ENCODE results near the gene RAB3GAP2. TPM values are rescaled to one million over a fixed set of nuclear protein-coding genes. Genes with fewer than 3 reads are reported as not detected.

The RAB3GAP2 gene
- total and polyA plus RNA-seq, 10 of the 15 experiments (the other 5 are each of a cell fraction or from before 2014, with no cell fraction given) = 11.9 to 51.1 (median 24.4) TPM

DNA sequence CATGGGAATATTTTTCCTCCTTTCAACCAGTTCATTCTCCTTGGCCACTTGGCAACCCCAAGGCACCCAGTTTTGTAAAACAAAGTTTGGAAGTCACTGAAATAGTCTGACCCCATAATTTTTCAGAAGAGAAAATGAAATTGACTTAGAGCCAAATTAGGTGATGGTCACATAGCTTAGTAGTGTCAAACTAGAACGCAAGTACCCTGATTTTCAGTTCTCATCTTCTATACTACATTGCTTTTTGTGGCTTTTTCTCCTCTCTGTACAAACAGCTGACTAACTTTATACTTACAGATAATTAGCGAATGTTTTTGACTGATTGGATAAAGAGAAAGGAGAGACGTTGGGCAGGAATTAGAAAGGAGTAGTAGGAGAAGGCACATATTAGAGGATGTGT lies 145.2 kb downstream of the RAB3GAP2 start (continued):
- TF ChIP-seq PAX5 (IDR thresholded peaks at IDR 0.05; ENCODE audit: borderline replicate concordance, low read depth, low read length) (no peak), IRF4 (IDR thresholded peaks at IDR 0.05; ENCODE audit: low read depth, low read length) (no peak)

DNA sequence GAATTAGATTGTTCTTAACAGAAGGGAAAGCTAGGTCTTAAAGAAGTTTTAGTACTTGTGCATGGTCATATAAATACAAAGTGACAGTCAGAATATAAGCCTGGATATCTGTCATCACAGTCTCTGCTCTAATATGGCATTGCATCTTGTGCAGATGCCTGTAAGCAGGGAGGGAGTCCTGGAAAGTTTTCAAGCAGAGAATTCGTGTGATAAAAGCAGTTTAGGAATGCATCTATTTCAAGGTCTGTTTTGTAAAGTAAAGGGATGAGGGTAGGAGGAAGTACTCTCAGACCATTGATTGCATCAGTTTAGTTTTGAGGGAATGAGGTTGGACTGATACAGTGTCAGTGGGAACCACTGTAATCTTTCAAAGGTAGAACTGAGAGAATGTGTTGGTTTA lies 147.7 kb downstream of the RAB3GAP2 start:
- Histone ChIP-seq H3K9me3 (replicated peaks; ENCODE audit: control insufficient read depth, insufficient read depth, low read length) (0 out of 3 replicates have a peak, but pooled peaks cover 2% of the 10 kb centered on the region), H3K36me3 (ENCODE audit: control insufficient read depth in 2 of 2, insufficient read depth in 2 of 2, low read length in 1 of 2) (peaks cover 1 to 7% of the 10 kb centered on the region in 2 experiments; a peak in 1 of 4 replicates), H3K27ac (ENCODE audit: control insufficient read depth, insufficient read depth) (no peak overlapping the region), H3K79me2 (ENCODE audit: control insufficient read depth, insufficient read depth, low read length) (no peaks in the 10 kb centered on the region), H3K9ac (ENCODE audit: control insufficient read depth, insufficient read depth, low read length) (no peak overlapping the region), H2AFZ (ENCODE audit: control insufficient read depth, low read depth, low read length) (no peak overlapping the region), H3K4me1 (ENCODE audit: control insufficient read depth, insufficient read depth, low read length) (no peaks in the 10 kb centered on the region), H3K4me2 (ENCODE audit: control insufficient read depth, insufficient read depth) (no peak overlapping the region), H4K20me1 (ENCODE audit: control insufficient read depth, insufficient read depth) (no peaks in the 10 kb centered on the region), H3K4me3 (no peak overlapping the region), H3K27me3 (replicated peaks in 1 of 2; ENCODE audit: control insufficient read depth in 2 of 2, insufficient read depth in 2 of 2, low read length in 1 of 2) (no peaks in the 10 kb centered on the region)
- intact Hi-C loops (cut with micrococcal nuclease; ENCODE audit: unreplicated experiment) (loop anchor here (5.0 kb wide), 1 partner anchor 132 kb away; no protein-coding TSS in a partner anchor), in situ Hi-C loops (cut with MboI) (no loop called here)
- ATAC-seq (no peak), FAIRE-seq (no peak), DNase-seq (ENCODE audit: low read depth, low spot score) (no peak)
- RAD21 ChIA-PET (ENCODE audit: unreplicated experiment) = no interaction called here
- BruUV-seq (replicated peaks) = no TSS peak
- POLR2A ChIA-PET = no interaction called here
- CTCF ChIA-PET = interaction anchor here (0.9 to 7.3 kb wide), 8 partner anchors 12 to 136 kb away, joined by 3 to 54 read pairs (median 4); no protein-coding TSS in a partner anchor
- SMC1A ChIA-PET (ENCODE audit: uncharacterized antibody, unreplicated experiment) = interaction anchor here (0.5 to 1.9 kb wide), 5 partner anchors 13 to 135 kb away, joined by 3 to 9 read pairs (median 4); no protein-coding TSS in a partner anchor
- 0% methylated on average over 1 of the region's 1 CpG for WGBS (ENCODE audit: insufficient coverage, insufficient replicate concordance, low lambda C conversion rate, missing lambda C conversion rate)
- no peak for TF ChIP-seq ZSCAN29 (IDR thresholded peaks at IDR 0.05)
- TF ChIP-seq, protein P1, sequence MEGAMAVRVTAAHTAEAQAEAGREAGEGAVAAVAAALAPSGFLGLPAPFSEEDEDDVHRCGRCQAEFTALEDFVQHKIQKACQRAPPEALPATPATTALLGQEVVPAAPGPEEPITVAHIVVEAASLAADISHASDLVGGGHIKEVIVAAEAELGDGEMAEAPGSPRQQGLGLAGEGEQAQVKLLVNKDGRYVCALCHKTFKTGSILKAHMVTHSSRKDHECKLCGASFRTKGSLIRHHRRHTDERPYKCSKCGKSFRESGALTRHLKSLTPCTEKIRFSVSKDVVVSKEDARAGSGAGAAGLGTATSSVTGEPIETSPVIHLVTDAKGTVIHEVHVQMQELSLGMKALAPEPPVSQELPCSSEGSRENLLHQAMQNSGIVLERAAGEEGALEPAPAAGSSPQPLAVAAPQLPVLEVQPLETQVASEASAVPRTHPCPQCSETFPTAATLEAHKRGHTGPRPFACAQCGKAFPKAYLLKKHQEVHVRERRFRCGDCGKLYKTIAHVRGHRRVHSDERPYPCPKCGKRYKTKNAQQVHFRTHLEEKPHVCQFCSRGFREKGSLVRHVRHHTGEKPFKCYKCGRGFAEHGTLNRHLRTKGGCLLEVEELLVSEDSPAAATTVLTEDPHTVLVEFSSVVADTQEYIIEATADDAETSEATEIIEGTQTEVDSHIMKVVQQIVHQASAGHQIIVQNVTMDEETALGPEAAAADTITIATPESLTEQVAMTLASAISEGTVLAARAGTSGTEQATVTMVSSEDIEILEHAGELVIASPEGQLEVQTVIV (IDR thresholded peaks at IDR 0.05; ENCODE audit: borderline replicate concordance, partially characterized antibody) = no peak
- no peak for TF ChIP-seq NR2C1 (IDR thresholded peaks at IDR 0.05)
- TF ChIP-seq SP1 (IDR thresholded peaks at IDR 0.05; ENCODE audit: low read depth, low read length) = no peak
- no peak for TF ChIP-seq POLR2AphosphoS2 (IDR thresholded peaks at IDR 0.05; ENCODE audit: low read depth, low read length)
- TF ChIP-seq ZNF217 (IDR thresholded peaks at IDR 0.05) = no peak
- no peak for TF ChIP-seq MTA2 (IDR thresholded peaks at IDR 0.05; ENCODE audit: low read depth)
- TF ChIP-seq, protein P2, sequence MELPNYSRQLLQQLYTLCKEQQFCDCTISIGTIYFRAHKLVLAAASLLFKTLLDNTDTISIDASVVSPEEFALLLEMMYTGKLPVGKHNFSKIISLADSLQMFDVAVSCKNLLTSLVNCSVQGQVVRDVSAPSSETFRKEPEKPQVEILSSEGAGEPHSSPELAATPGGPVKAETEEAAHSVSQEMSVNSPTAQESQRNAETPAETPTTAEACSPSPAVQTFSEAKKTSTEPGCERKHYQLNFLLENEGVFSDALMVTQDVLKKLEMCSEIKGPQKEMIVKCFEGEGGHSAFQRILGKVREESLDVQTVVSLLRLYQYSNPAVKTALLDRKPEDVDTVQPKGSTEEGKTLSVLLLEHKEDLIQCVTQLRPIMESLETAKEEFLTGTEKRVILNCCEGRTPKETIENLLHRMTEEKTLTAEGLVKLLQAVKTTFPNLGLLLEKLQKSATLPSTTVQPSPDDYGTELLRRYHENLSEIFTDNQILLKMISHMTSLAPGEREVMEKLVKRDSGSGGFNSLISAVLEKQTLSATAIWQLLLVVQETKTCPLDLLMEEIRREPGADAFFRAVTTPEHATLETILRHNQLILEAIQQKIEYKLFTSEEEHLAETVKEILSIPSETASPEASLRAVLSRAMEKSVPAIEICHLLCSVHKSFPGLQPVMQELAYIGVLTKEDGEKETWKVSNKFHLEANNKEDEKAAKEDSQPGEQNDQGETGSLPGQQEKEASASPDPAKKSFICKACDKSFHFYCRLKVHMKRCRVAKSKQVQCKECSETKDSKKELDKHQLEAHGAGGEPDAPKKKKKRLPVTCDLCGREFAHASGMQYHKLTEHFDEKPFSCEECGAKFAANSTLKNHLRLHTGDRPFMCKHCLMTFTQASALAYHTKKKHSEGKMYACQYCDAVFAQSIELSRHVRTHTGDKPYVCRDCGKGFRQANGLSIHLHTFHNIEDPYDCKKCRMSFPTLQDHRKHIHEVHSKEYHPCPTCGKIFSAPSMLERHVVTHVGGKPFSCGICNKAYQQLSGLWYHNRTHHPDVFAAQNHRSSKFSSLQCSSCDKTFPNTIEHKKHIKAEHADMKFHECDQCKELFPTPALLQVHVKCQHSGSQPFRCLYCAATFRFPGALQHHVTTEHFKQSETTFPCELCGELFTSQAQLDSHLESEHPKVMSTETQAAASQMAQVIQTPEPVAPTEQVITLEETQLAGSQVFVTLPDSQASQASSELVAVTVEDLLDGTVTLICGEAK (IDR thresholded peaks at IDR 0.05; ENCODE audit: borderline replicate concordance) = no peak
- no peak for TF ChIP-seq PAX8 (IDR thresholded peaks at IDR 0.05)
- no peak for TF ChIP-seq BCL11A (IDR thresholded peaks at IDR 0.05; ENCODE audit: low read depth, low read length)
- no peak for TF ChIP-seq NBN (IDR thresholded peaks at IDR 0.05)
- TF ChIP-seq GATAD2B (conservative IDR thresholded peaks at IDR 0.05; ENCODE audit: low read depth) = no peak
- no peak for TF ChIP-seq NRF1 (conservative IDR thresholded peaks at IDR 0.05; ENCODE audit: low read depth, low read length)
- TF ChIP-seq, protein P3, sequence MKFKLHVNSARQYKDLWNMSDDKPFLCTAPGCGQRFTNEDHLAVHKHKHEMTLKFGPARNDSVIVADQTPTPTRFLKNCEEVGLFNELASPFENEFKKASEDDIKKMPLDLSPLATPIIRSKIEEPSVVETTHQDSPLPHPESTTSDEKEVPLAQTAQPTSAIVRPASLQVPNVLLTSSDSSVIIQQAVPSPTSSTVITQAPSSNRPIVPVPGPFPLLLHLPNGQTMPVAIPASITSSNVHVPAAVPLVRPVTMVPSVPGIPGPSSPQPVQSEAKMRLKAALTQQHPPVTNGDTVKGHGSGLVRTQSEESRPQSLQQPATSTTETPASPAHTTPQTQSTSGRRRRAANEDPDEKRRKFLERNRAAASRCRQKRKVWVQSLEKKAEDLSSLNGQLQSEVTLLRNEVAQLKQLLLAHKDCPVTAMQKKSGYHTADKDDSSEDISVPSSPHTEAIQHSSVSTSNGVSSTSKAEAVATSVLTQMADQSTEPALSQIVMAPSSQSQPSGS (IDR thresholded peaks at IDR 0.05; ENCODE audit: low read length) = no peak
- no peak for TF ChIP-seq LARP7 (IDR thresholded peaks at IDR 0.05)
- no peak for TF ChIP-seq POLR2A (IDR thresholded peaks at IDR 0.05; ENCODE audit: low read depth, low read length)
- no peak for TF ChIP-seq ZNF207 (IDR thresholded peaks at IDR 0.05; ENCODE audit: borderline replicate concordance)
